ENCODE results near the gene SOCS2.

SOCS2 gene

DNA sequence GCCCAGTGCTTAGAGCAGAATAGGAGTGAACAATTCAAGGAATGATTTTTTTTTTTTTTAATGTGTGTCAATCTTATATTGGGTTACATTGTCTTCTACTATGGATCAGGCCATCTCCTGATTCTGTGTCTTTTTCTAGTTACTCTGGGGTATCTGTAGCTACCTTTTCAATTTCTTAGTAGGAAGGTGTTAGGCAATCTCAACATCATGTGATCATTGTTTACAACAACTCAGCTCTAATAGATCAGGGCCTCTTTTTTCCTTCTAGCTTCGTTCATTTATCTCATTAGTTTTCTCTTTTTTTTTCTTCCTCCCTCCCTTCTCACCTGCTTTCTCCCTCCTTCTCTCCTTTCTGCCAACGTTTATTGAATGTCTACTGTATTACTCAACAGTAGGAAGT is 8.9 kb downstream of the SOCS2 start:
- H3K27me3 ChIP-seq (replicated peaks in 2 of 5; ENCODE audit: control insufficient read depth in 4 of 5, insufficient read depth in 5 of 5, low read length in 4 of 5): no peaks in the 10 kb centered on the region
- no peak for DNase-seq
- WGBS (ENCODE audit: insufficient coverage): no CpG with 5 or more reads among the region's 2 CpGs
- no peaks in the 10 kb centered on the region for H3K9me3 ChIP-seq (ENCODE audit: control extremely low read depth in 1 of 5, control insufficient read depth in 4 of 5, insufficient read depth in 2 of 5, low read depth in 1 of 5, low read length in 4 of 5)
- ChIA-PET POLR2A (interaction anchor here (1.5 kb wide), 1 partner anchor 10 kb away, joined by 8 read pairs; no protein-coding TSS in a partner anchor), CTCF (interaction anchor here (0.7 to 1.4 kb wide), 6 partner anchors 9 to 145 kb away, joined by 3 to 6 read pairs (median 4); partner anchors contain the start of gene SOCS2)
- no peak overlapping the region for H3K27ac ChIP-seq (ENCODE audit: insufficient read depth in 1 of 2, low read depth in 1 of 2, low read length in 2 of 2, poor library complexity in 1 of 2, severe bottlenecking in 2 of 2)
- H3K4me3 ChIP-seq (ENCODE audit: control insufficient read depth in 1 of 7, extremely low read depth in 1 of 7, insufficient read depth in 4 of 7, low read depth in 2 of 7, low read length in 6 of 7): no peak overlapping the region
- peaks cover 5 to 50% (median 25%) of the 10 kb centered on the region in 4 experiments for H3K36me3 ChIP-seq (ENCODE audit: control insufficient read depth in 4 of 4, insufficient read depth in 4 of 4, low read length in 3 of 4)
- peaks cover 8 to 46% (median 18%) of the 10 kb centered on the region in 4 experiments for H3K4me1 ChIP-seq (ENCODE audit: control extremely low read depth in 1 of 4, control insufficient read depth in 4 of 4, insufficient read depth in 4 of 4, low read length in 3 of 4)

DNA sequence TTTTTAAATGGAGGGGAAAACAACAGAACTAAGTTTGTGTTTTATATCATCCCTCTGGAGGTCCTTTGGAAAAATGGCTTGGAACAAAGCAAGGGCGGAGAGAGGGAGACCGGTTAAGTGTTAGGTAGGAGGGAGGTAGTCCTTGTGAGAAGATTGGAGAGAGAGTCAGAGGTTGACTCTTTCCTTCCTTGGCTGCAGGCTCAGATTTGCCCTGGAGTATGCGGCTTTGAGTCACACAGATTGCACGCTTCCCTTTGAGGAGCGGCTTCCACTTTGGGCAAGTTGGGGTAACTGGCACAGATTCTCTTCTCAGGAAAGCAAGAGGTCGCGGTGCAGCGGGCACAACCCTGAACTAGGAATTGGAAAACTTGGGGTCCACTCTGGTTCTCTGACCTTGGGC is 9.9 kb downstream of the SOCS2 start:
- H3K27ac ChIP-seq (ENCODE audit: insufficient read depth in 1 of 2, low read depth in 1 of 2, low read length in 2 of 2, poor library complexity in 1 of 2, severe bottlenecking in 2 of 2): no peak overlapping the region
- H3K4me1 ChIP-seq (ENCODE audit: control extremely low read depth in 1 of 4, control insufficient read depth in 4 of 4, insufficient read depth in 4 of 4, low read length in 3 of 4): peaks cover 5 to 36% (median 18%) of the 10 kb centered on the region in 4 experiments
- H3K27me3 ChIP-seq (replicated peaks in 2 of 5; ENCODE audit: control insufficient read depth in 4 of 5, insufficient read depth in 5 of 5, low read length in 4 of 5): no peaks in the 10 kb centered on the region
- no peaks in the 10 kb centered on the region for H3K9me3 ChIP-seq (ENCODE audit: control extremely low read depth in 1 of 5, control insufficient read depth in 4 of 5, insufficient read depth in 2 of 5, low read depth in 1 of 5, low read length in 4 of 5)
- no peak for DNase-seq
- peaks cover 5 to 41% (median 18%) of the 10 kb centered on the region in 4 experiments for H3K36me3 ChIP-seq (ENCODE audit: control insufficient read depth in 4 of 4, insufficient read depth in 4 of 4, low read length in 3 of 4)
- CTCF ChIA-PET: interaction anchor here (1.2 to 3.9 kb wide), 3 partner anchors 9 to 14 kb away, joined by 3 to 22 read pairs (median 4); partner anchors contain the start of gene SOCS2
- POLR2A ChIA-PET: no interaction called here
- WGBS (ENCODE audit: insufficient coverage): 97% methylated on average over 7 of the region's 8 CpGs
- H3K4me3 ChIP-seq (ENCODE audit: control insufficient read depth in 1 of 7, extremely low read depth in 1 of 7, insufficient read depth in 4 of 7, low read depth in 2 of 7, low read length in 6 of 7): no peak overlapping the region

DNA sequence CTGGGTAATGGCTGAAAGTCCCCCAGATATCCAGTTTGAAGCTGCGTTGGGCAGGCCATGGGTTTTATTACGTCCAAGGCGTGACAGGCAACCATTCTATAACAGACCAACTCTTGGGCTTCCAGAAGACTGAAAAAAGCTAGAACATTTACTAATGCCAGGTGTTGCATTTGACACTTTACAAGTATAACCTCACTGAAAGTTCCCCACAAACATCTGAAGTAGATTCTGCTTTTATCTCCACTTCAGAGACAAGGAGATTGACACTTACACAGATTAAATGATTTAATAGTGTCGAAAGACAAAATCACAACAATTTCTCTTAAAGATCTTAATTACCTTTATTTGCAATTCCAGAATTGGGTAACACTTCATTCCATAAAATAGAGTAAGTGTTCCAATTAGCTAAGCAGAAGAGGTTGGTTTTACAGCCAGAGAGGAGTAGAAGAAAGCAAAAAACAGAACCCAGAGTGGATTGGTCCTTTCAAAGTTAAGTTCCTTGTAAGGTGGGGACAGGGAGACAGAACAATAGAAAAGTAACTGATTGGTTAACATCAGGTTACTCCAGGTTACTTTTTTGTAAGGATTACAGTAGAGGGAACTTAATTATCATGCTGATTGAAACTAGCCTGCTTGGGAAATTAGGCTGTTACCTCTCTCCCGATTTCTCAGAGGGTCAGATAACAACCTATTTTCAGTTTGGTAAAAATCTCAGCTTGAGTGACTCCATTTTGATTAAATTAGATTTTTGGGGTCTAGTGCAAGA is 11.3 kb downstream of the SOCS2 start:
- CTCF ChIA-PET: interaction anchor here (1.1 to 3.9 kb wide), 6 partner anchors 8 to 519 kb away, joined by 3 to 22 read pairs (median 4); partner anchors contain the start of gene SOCS2
- no peak for DNase-seq
- peaks cover 4 to 34% (median 13%) of the 10 kb centered on the region in 4 experiments for H3K36me3 ChIP-seq (ENCODE audit: control insufficient read depth in 4 of 4, insufficient read depth in 4 of 4, low read length in 3 of 4)
- no peak overlapping the region for H3K27ac ChIP-seq (ENCODE audit: insufficient read depth in 1 of 2, low read depth in 1 of 2, low read length in 2 of 2, poor library complexity in 1 of 2, severe bottlenecking in 2 of 2)
- H3K4me3 ChIP-seq (ENCODE audit: control insufficient read depth in 1 of 7, extremely low read depth in 1 of 7, insufficient read depth in 4 of 7, low read depth in 2 of 7, low read length in 6 of 7): no peak overlapping the region
- POLR2A ChIA-PET: interaction anchor here (0.5 kb wide), 1 partner anchor 933 kb away, joined by 3 read pairs; no protein-coding TSS in a partner anchor
- H3K4me1 ChIP-seq (ENCODE audit: control extremely low read depth in 1 of 4, control insufficient read depth in 4 of 4, insufficient read depth in 4 of 4, low read length in 3 of 4): peaks cover 0 to 30% (median 18%) of the 10 kb centered on the region in 4 experiments
- no peaks in the 10 kb centered on the region for H3K9me3 ChIP-seq (ENCODE audit: control extremely low read depth in 1 of 5, control insufficient read depth in 4 of 5, insufficient read depth in 2 of 5, low read depth in 1 of 5, low read length in 4 of 5)
- no peaks in the 10 kb centered on the region for H3K27me3 ChIP-seq (replicated peaks in 2 of 5; ENCODE audit: control insufficient read depth in 4 of 5, insufficient read depth in 5 of 5, low read length in 4 of 5)
- 100% methylated on average over 2 of the region's 5 CpGs for whole genome bisulfite sequencing (ENCODE audit: insufficient coverage)

DNA sequence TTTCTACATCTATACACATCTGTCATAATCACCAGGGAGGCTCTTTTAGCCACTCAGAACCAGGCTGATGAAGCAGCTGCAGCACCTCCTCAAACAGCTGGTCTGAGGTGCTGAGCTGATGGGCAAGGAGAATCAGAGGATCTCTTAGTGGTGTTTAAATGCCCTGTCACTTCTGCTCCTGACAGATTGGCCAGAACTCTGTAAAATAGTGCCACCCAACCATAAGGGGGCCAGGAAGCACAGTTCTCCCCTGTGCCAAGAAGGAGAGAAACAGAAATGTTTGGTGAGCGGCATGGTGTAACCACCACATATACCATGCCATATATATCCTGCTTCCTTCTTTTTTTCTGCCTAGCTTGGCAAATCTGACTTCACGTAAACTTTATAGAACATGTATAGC is 12.8 kb downstream of the SOCS2 start:
- CTCF ChIA-PET: interaction anchor here (1.3 to 3.9 kb wide), 3 partner anchors 12 to 156 kb away, joined by 3 to 22 read pairs (median 4); partner anchors contain the start of gene SOCS2
- DNase-seq: peak in 2 of 3 donors; percentile 56 to 66
- H3K27ac ChIP-seq (ENCODE audit: insufficient read depth in 1 of 2, low read depth in 1 of 2, low read length in 2 of 2, poor library complexity in 1 of 2, severe bottlenecking in 2 of 2): no peak overlapping the region
- H3K4me3 ChIP-seq (ENCODE audit: control insufficient read depth in 1 of 7, extremely low read depth in 1 of 7, insufficient read depth in 4 of 7, low read depth in 2 of 7, low read length in 6 of 7): no peak overlapping the region
- no peaks in the 10 kb centered on the region for H3K9me3 ChIP-seq (ENCODE audit: control extremely low read depth in 1 of 5, control insufficient read depth in 4 of 5, insufficient read depth in 2 of 5, low read depth in 1 of 5, low read length in 4 of 5)
- H3K4me1 ChIP-seq (ENCODE audit: control extremely low read depth in 1 of 4, control insufficient read depth in 4 of 4, insufficient read depth in 4 of 4, low read length in 3 of 4): peaks cover 0 to 31% (median 26%) of the 10 kb centered on the region in 4 experiments
- POLR2A ChIA-PET: interaction anchor here (0.7 kb wide), 1 partner anchor 218 kb away, joined by 3 read pairs; no protein-coding TSS in a partner anchor
- no peaks in the 10 kb centered on the region for H3K27me3 ChIP-seq (replicated peaks in 2 of 5; ENCODE audit: control insufficient read depth in 4 of 5, insufficient read depth in 5 of 5, low read length in 4 of 5)
- WGBS (ENCODE audit: insufficient coverage): 43% methylated on average over 2 of the region's 2 CpGs
- H3K36me3 ChIP-seq (ENCODE audit: control insufficient read depth in 4 of 4, insufficient read depth in 4 of 4, low read length in 3 of 4): peaks cover 3 to 20% (median 7%) of the 10 kb centered on the region in 4 experiments

DNA sequence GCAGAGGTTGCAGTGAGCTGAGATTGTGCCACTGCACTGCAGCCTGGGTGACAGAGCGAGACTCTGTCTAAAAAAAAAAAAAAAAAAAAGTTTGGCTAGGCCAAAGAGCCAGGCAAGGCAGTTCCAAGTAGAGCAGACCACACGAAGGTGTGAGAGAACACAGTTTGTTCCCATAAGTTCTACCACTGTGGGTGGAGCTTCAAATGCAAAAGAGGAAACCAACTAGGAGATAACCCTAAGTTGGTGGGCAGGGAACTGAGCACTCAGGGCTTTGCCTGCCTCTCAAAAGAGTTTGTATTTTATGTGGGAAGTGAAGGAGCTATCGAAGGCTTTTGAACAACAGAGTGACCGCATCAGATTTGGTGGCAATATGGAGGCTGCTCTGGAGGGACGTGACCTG is 15.1 kb downstream of the SOCS2 start:
- Histone ChIP-seq H3K4me3 (ENCODE audit: control insufficient read depth in 1 of 7, extremely low read depth in 1 of 7, insufficient read depth in 4 of 7, low read depth in 2 of 7, low read length in 6 of 7) (peak overlapping the region in 2 of 7 experiments; percentile 4 to 11), H3K27ac (ENCODE audit: insufficient read depth in 1 of 2, low read depth in 1 of 2, low read length in 2 of 2, poor library complexity in 1 of 2, severe bottlenecking in 2 of 2) (no peak overlapping the region), H3K9me3 (ENCODE audit: control extremely low read depth in 1 of 5, control insufficient read depth in 4 of 5, insufficient read depth in 2 of 5, low read depth in 1 of 5, low read length in 4 of 5) (no peaks in the 10 kb centered on the region), H3K4me1 (ENCODE audit: control extremely low read depth in 1 of 4, control insufficient read depth in 4 of 4, insufficient read depth in 4 of 4, low read length in 3 of 4) (peaks cover 3 to 49% (median 34%) of the 10 kb centered on the region in 4 experiments), H3K27me3 (replicated peaks in 2 of 5; ENCODE audit: control insufficient read depth in 4 of 5, insufficient read depth in 5 of 5, low read length in 4 of 5) (no peaks in the 10 kb centered on the region), H3K36me3 (ENCODE audit: control insufficient read depth in 4 of 4, insufficient read depth in 4 of 4, low read length in 3 of 4) (peaks cover 0 to 6% (median 0%) of the 10 kb centered on the region in 4 experiments)
- DNase-seq: peak; percentile 43 to 81 (median 72)
- ChIA-PET CTCF (interaction anchor here (1.3 to 11.6 kb wide), 3 partner anchors 8 to 59 kb away, joined by 3 to 114 read pairs (median 4); partner anchors contain the start of gene SOCS2), POLR2A (no interaction called here)
- WGBS (ENCODE audit: insufficient coverage): 0% methylated on average over 1 of the region's 5 CpGs

DNA sequence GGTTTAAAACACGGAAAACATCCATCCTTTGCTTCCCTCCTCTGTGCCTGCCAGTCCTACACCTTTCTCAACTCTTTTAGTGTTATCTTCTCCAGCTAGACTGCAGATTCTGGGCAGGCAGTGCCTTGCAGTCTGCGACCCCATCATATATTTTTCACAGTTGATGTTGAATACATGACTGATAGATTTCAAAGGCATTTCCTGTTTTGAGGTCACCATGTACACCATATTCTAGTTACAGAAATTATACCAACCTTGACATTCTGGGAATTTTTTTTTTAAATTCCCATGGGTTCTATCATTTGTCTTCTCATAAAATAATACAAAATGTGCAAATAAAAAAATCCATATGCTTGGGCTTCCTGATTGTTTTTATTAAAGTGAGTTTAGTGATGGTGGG is 16.6 kb downstream of the SOCS2 start:
- CTCF ChIA-PET: interaction anchor here (1.0 to 11.6 kb wide), 2 partner anchors 9 to 16 kb away, joined by 3 to 114 read pairs; partner anchors contain the start of gene SOCS2
- Histone ChIP-seq H3K4me1 (ENCODE audit: control extremely low read depth in 1 of 4, control insufficient read depth in 4 of 4, insufficient read depth in 4 of 4, low read length in 3 of 4) (peaks cover 10 to 62% (median 44%) of the 10 kb centered on the region in 4 experiments), H3K36me3 (ENCODE audit: control insufficient read depth in 4 of 4, insufficient read depth in 4 of 4, low read length in 3 of 4) (no peaks in the 10 kb centered on the region), H3K4me3 (ENCODE audit: control insufficient read depth in 1 of 7, extremely low read depth in 1 of 7, insufficient read depth in 4 of 7, low read depth in 2 of 7, low read length in 6 of 7) (no peak overlapping the region), H3K27ac (ENCODE audit: insufficient read depth in 1 of 2, low read depth in 1 of 2, low read length in 2 of 2, poor library complexity in 1 of 2, severe bottlenecking in 2 of 2) (no peak overlapping the region), H3K9me3 (ENCODE audit: control extremely low read depth in 1 of 5, control insufficient read depth in 4 of 5, insufficient read depth in 2 of 5, low read depth in 1 of 5, low read length in 4 of 5) (no peaks in the 10 kb centered on the region), H3K27me3 (replicated peaks in 2 of 5; ENCODE audit: control insufficient read depth in 4 of 5, insufficient read depth in 5 of 5, low read length in 4 of 5) (no peaks in the 10 kb centered on the region)
- WGBS (ENCODE audit: insufficient coverage): 82% methylated on average over 1 of the region's 2 CpGs
- POLR2A ChIA-PET: no interaction called here
- DNase-seq: no peak

Data from common myeloid progenitor, CD34-positive (primary cell).